HepG2 (cell line): ENCODE data around the gene RPH3AL. TPM values are rescaled to one million over a fixed set of nuclear protein-coding genes. Genes with fewer than 3 reads are reported as not detected.

Experiments
- DR1 ChIP-seq: sonication (generic); formaldehyde crosslinking; IDR thresholded peaks from 2 replicates; pipeline ENCODE4 v1.8.0; 2021; ENCODE audit warnings: mild to moderate bottlenecking, missing genetic modification reagents, inconsistent platforms
- ETV5 ChIP-seq: IDR thresholded peaks from 2 replicates; pipeline ENCODE4 v1.6.1; 2018; ENCODE audit warnings: missing biosample characterization, missing genetic modification reagents, inconsistent platforms, borderline replicate concordance
- FOXC1 ChIP-seq: sonication (generic); formaldehyde crosslinking; IDR thresholded peaks from 2 replicates; pipeline ENCODE4 v1.8.0; 2022; ENCODE audit warnings: mild to moderate bottlenecking, missing genetic modification reagents, borderline replicate concordance
- GABPB1 ChIP-seq: IDR thresholded peaks from 2 replicates; pipeline ENCODE4 v1.6.1; 2016; ENCODE audit warnings: mild to moderate bottlenecking, missing genetic modification reagents, moderate library complexity, missing compliant biosample characterization
- HOXA3 ChIP-seq: sonication (generic); formaldehyde crosslinking; IDR thresholded peaks from 2 replicates; pipeline ENCODE4 v1.5.0; 2020; ENCODE audit warnings: missing genetic modification reagents
- MED13 ChIP-seq: sonication (generic); formaldehyde crosslinking; IDR thresholded peaks from 2 replicates; pipeline ENCODE4 v1.5.0; 2020; ENCODE audit warnings: missing genetic modification reagents
- MIXL1 ChIP-seq: IDR thresholded peaks from 2 replicates; pipeline ENCODE4 v1.6.1; 2016
- POLR2A ChIP-seq, 2 experiments: IDR thresholded peaks; 2 replicates each; pipeline ENCODE4 v1.6.1; 2011; ENCODE audit warnings: low read depth in 2 of 2, low read length in 2 of 2, mild to moderate bottlenecking in 1 of 2, moderate library complexity in 1 of 2; ENCODE audit not compliant: insufficient read depth in 1 of 2
- RFX1 ChIP-seq: fragments of 450-650 bp; IDR thresholded peaks from 2 replicates; pipeline ENCODE4 v1.6.1; 2017
- SRSF1 ChIP-seq: fragments of 200-400 bp; formaldehyde crosslinking; optimal IDR thresholded peaks from 2 replicates; pipeline ENCODE3; 2017; ENCODE audit warnings: mild to moderate bottlenecking, low read depth, low read length, moderate library complexity
- TBX2 ChIP-seq: sonication (generic); formaldehyde crosslinking; IDR thresholded peaks from 2 replicates; pipeline ENCODE4 v1.5.0; 2020; ENCODE audit warnings: missing genetic modification reagents, mild to moderate bottlenecking, borderline replicate concordance
- ZNF547 ChIP-seq: sonication (generic); formaldehyde crosslinking; IDR thresholded peaks from 2 replicates; pipeline ENCODE4 v1.5.1; 2020; ENCODE audit warnings: mild to moderate bottlenecking, missing genetic modification reagents
- ZNF563 ChIP-seq: sonication (generic); formaldehyde crosslinking; IDR thresholded peaks from 2 replicates; pipeline ENCODE4 v1.8.0; 2022; ENCODE audit warnings: mild to moderate bottlenecking, moderate library complexity, missing genetic modification reagents
- ZNF605 ChIP-seq: sonication (generic); formaldehyde crosslinking; IDR thresholded peaks from 2 replicates; pipeline ENCODE4 v1.8.0; 2022; ENCODE audit warnings: mild to moderate bottlenecking, missing genetic modification reagents
- polyA plus RNA-seq, 8 experiments: library from polyadenylated mRNA; depleted of rRNA in 3 of 8; stranded (reverse) in 7 of 8; unstranded in 1 of 8; fragments of >200 nt; fragmentation: Illumina TruSeq in 4 of 8; extraction: Trizol in 4 of 8; gene quantifications; 2 replicates each; pipeline versions ENCODE4 v1.2.1 to v1.2.3, GENCODE V29; 2011 to 2016; ENCODE audit warnings: low read depth in 4 of 8, missing spikeins in 1 of 8, mixed read lengths in 1 of 8; ENCODE audit not compliant: insufficient read depth in 1 of 8
- total RNA-seq, 5 experiments: library from RNA; depleted of rRNA; stranded (reverse); fragments of >200 nt; fragmentation: Illumina TruSeq; extraction: Trizol; gene quantifications; 2 replicates each; pipeline ENCODE4 v1.2.3, GENCODE V29; 2016; ENCODE audit warnings: low read depth in 1 of 5
- TF ChIP-seq, protein P1 (sequence below): sonication (generic); formaldehyde crosslinking; IDR thresholded peaks from one replicate; pipeline ENCODE4 v1.5.1; 2020; ENCODE audit warnings: mild to moderate bottlenecking, missing genetic modification reagents; ENCODE audit errors: not compliant biosample characterization
- TF ChIP-seq, protein P2 (sequence below): IDR thresholded peaks from 2 replicates; pipeline ENCODE4 v1.6.1; 2018; ENCODE audit warnings: missing genetic modification reagents, mild to moderate bottlenecking, missing compliant biosample characterization
- TF ChIP-seq, protein P3 (sequence below): IDR thresholded peaks from 2 replicates; pipeline ENCODE4 v1.4.0; 2020; ENCODE audit warnings: mild to moderate bottlenecking, missing genetic modification reagents

RPH3AL gene
- total and polyA plus RNA-seq, 2 of the 13 experiments (the other 11 are each of a cell fraction or from before 2014, with no cell fraction given): 7.8 to 16.4 TPM

DNA sequence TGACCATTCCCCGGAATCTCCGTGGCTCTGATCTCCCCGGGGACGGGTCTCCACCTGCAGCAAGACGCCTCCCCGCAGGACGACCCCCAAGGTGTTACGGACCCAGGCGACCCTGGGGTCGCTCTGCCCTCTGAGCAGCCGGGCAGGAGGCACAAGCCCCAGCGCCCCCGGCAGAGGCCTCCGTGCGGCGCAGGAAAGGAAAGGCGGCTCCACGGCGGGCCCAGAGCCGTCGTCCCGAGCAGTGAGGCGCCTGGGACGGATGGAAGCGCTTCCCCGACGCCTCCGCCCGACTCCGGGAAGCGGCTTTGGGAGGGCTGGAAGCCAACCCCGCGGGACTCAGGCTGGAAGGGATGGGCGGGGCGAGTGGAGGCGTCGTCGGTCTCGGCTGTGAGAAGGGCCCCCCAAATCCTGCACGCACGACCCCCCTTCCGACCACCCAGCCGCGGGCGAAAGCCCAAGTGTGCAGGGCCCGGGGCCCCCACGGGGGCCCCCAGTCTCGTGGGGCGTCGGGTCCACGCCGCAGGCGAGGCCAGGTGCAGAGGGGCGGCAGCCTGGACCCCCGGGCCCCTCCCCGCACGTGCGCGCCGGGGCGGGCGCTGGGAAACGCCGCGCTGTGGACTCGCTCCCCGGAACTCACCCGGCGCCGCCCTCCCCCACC is 32.7 kb upstream of the RPH3AL start (continued):
- TF ChIP-seq, protein P1, sequence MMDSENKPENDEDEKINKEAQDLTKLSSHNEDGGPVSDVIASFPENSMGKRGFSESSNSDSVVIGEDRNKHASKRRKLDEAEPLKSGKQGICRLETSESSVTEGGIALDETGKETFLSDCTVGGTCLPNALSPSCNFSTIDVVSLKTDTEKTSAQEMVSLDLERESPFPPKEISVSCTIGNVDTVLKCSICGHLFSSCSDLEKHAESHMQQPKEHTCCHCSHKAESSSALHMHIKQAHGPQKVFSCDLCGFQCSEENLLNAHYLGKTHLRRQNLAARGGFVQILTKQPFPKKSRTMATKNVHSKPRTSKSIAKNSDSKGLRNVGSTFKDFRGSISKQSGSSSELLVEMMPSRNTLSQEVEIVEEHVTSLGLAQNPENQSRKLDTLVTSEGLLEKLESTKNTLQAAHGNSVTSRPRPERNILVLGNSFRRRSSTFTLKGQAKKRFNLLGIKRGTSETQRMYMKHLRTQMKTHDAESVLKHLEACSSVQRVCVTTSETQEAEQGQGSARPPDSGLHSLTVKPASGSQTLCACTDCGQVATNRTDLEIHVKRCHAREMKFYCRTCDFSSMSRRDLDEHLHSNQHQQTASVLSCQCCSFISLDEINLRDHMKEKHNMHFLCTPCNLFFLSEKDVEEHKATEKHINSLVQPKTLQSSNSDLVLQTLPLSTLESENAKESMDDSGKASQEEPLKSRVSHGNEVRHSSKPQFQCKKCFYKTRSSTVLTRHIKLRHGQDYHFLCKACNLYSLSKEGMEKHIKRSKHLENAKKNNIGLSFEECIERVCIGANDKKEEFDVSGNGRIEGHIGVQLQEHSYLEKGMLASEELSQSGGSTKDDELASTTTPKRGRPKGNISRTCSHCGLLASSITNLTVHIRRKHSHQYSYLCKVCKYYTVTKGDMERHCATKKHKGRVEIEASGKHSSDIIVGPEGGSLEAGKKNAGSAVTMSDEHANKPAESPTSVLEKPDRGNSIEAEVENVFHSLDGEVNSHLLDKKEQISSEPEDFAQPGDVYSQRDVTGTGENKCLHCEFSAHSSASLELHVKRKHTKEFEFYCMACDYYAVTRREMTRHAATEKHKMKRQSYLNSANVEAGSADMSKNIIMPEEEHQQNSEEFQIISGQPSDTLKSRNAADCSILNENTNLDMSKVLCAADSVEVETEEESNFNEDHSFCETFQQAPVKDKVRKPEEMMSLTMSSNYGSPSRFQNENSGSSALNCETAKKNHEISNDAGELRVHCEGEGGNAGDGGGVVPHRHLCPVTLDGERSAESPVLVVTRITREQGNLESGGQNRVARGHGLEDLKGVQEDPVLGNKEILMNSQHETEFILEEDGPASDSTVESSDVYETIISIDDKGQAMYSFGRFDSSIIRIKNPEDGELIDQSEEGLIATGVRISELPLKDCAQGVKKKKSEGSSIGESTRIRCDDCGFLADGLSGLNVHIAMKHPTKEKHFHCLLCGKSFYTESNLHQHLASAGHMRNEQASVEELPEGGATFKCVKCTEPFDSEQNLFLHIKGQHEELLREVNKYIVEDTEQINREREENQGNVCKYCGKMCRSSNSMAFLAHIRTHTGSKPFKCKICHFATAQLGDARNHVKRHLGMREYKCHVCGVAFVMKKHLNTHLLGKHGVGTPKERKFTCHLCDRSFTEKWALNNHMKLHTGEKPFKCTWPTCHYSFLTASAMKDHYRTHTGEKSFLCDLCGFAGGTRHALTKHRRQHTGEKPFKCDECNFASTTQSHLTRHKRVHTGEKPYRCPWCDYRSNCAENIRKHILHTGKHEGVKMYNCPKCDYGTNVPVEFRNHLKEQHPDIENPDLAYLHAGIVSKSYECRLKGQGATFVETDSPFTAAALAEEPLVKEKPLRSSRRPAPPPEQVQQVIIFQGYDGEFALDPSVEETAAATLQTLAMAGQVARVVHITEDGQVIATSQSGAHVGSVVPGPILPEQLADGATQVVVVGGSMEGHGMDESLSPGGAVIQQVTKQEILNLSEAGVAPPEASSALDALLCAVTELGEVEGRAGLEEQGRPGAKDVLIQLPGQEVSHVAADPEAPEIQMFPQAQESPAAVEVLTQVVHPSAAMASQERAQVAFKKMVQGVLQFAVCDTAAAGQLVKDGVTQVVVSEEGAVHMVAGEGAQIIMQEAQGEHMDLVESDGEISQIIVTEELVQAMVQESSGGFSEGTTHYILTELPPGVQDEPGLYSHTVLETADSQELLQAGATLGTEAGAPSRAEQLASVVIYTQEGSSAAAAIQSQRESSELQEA (CRISPR knock-in tag): peak; percentile 56
- TF ChIP-seq FOXC1 (CRISPR knock-in tag) (0 out of 2 replicates have a peak, but pooled peaks have one; percentile 32), HOXA3 (peak; percentile 53; the same call in 1 of the 2 replicates), ETV5 (CRISPR knock-in tag) (0 out of 2 replicates have a peak, but pooled peaks have one; percentile 13), MIXL1 (no peak), ZNF563 (CRISPR knock-in tag) (0 out of 2 replicates have a peak, but pooled peaks have one; percentile 26), SRSF1 (no peak), DR1 (CRISPR knock-in tag) (peak; percentile 39; the same call in 1 of the 2 replicates), GABPB1 (CRISPR knock-in tag) (peak; percentile 57), POLR2A (IDR thresholded peaks at IDR 0.05; ENCODE audit: insufficient read depth in 1 of 2, low read depth in 2 of 2, low read length in 2 of 2) (0 out of 4 replicates have a peak, but pooled peaks of 1 of the 2 experiments have one; percentile 22), RFX1 (no peak), MED13 (CRISPR knock-in tag) (no peak), ZNF605 (CRISPR knock-in tag) (peak; percentile 41; the same call in 1 of the 2 replicates), TBX2 (CRISPR knock-in tag) (peak; percentile 22; the same call in 1 of the 2 replicates), ZNF547 (no peak)
- TF ChIP-seq, protein P2, sequence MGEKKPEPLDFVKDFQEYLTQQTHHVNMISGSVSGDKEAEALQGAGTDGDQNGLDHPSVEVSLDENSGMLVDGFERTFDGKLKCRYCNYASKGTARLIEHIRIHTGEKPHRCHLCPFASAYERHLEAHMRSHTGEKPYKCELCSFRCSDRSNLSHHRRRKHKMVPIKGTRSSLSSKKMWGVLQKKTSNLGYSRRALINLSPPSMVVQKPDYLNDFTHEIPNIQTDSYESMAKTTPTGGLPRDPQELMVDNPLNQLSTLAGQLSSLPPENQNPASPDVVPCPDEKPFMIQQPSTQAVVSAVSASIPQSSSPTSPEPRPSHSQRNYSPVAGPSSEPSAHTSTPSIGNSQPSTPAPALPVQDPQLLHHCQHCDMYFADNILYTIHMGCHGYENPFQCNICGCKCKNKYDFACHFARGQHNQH (CRISPR knock-in tag): no peak
- TF ChIP-seq, protein P3, sequence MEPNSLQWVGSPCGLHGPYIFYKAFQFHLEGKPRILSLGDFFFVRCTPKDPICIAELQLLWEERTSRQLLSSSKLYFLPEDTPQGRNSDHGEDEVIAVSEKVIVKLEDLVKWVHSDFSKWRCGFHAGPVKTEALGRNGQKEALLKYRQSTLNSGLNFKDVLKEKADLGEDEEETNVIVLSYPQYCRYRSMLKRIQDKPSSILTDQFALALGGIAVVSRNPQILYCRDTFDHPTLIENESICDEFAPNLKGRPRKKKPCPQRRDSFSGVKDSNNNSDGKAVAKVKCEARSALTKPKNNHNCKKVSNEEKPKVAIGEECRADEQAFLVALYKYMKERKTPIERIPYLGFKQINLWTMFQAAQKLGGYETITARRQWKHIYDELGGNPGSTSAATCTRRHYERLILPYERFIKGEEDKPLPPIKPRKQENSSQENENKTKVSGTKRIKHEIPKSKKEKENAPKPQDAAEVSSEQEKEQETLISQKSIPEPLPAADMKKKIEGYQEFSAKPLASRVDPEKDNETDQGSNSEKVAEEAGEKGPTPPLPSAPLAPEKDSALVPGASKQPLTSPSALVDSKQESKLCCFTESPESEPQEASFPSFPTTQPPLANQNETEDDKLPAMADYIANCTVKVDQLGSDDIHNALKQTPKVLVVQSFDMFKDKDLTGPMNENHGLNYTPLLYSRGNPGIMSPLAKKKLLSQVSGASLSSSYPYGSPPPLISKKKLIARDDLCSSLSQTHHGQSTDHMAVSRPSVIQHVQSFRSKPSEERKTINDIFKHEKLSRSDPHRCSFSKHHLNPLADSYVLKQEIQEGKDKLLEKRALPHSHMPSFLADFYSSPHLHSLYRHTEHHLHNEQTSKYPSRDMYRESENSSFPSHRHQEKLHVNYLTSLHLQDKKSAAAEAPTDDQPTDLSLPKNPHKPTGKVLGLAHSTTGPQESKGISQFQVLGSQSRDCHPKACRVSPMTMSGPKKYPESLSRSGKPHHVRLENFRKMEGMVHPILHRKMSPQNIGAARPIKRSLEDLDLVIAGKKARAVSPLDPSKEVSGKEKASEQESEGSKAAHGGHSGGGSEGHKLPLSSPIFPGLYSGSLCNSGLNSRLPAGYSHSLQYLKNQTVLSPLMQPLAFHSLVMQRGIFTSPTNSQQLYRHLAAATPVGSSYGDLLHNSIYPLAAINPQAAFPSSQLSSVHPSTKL: 0 out of 2 replicates have a peak, but pooled peaks have one; percentile 4
